ENCODE measurements around the gene FOXP1.

The FOXP1 gene

GRCh38 chr3:71271596-71271995, 311.9 kb downstream of the FOXP1 start:
- TF ChIP-seq TAF1 (IDR thresholded peaks at IDR 0.05; ENCODE audit: borderline replicate concordance, insufficient read depth, low read length): no peak
- TF ChIP-seq, protein P1, sequence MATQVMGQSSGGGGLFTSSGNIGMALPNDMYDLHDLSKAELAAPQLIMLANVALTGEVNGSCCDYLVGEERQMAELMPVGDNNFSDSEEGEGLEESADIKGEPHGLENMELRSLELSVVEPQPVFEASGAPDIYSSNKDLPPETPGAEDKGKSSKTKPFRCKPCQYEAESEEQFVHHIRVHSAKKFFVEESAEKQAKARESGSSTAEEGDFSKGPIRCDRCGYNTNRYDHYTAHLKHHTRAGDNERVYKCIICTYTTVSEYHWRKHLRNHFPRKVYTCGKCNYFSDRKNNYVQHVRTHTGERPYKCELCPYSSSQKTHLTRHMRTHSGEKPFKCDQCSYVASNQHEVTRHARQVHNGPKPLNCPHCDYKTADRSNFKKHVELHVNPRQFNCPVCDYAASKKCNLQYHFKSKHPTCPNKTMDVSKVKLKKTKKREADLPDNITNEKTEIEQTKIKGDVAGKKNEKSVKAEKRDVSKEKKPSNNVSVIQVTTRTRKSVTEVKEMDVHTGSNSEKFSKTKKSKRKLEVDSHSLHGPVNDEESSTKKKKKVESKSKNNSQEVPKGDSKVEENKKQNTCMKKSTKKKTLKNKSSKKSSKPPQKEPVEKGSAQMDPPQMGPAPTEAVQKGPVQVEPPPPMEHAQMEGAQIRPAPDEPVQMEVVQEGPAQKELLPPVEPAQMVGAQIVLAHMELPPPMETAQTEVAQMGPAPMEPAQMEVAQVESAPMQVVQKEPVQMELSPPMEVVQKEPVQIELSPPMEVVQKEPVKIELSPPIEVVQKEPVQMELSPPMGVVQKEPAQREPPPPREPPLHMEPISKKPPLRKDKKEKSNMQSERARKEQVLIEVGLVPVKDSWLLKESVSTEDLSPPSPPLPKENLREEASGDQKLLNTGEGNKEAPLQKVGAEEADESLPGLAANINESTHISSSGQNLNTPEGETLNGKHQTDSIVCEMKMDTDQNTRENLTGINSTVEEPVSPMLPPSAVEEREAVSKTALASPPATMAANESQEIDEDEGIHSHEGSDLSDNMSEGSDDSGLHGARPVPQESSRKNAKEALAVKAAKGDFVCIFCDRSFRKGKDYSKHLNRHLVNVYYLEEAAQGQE (IDR thresholded peaks at IDR 0.05; ENCODE audit: insufficient read depth in 1 of 2, low read depth in 2 of 2, low read length in 2 of 2): no peak
- TF ChIP-seq POLR2AphosphoS5 (IDR thresholded peaks at IDR 0.05; ENCODE audit: low read depth, low read length): no peak
- no peak for TF ChIP-seq SIN3A (IDR thresholded peaks at IDR 0.05; ENCODE audit: borderline replicate concordance, insufficient read depth, low read length)
- no peak for TF ChIP-seq FOXP2 (optimal IDR thresholded peaks at IDR 0.05; ENCODE audit: borderline replicate concordance, extremely low read depth, extremely low read length, insufficient read depth)

DNA sequence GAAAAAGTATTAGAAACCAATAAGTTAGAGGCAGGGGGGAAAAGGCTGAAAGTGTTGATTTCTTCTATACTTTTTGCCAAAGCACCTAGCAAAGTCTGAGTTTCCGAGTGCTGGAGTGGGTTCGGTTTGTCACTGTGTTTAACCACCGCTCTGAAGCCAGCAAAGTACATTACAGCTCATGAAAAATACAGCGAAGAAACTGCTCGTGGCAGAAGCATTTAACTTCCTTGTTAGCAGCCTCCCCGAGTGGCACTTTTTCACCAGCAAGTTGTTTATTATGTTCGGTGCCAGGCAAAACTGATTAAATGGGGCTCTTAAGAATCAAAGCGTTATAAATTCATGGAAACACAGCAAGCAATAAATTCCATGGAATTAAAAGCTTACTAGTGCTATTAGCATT, 313.6 kb downstream of the FOXP1 start:
- TF ChIP-seq TAF1 (IDR thresholded peaks at IDR 0.05; ENCODE audit: borderline replicate concordance, insufficient read depth, low read length) (no peak), FOXP2 (optimal IDR thresholded peaks at IDR 0.05; ENCODE audit: borderline replicate concordance, extremely low read depth, extremely low read length, insufficient read depth) (no peak), SIN3A (IDR thresholded peaks at IDR 0.05; ENCODE audit: borderline replicate concordance, insufficient read depth, low read length) (no peak), POLR2AphosphoS5 (IDR thresholded peaks at IDR 0.05; ENCODE audit: low read depth, low read length) (no peak)
- TF ChIP-seq, protein P1 (IDR thresholded peaks at IDR 0.05; ENCODE audit: insufficient read depth in 1 of 2, low read depth in 2 of 2, low read length in 2 of 2): no peak

DNA sequence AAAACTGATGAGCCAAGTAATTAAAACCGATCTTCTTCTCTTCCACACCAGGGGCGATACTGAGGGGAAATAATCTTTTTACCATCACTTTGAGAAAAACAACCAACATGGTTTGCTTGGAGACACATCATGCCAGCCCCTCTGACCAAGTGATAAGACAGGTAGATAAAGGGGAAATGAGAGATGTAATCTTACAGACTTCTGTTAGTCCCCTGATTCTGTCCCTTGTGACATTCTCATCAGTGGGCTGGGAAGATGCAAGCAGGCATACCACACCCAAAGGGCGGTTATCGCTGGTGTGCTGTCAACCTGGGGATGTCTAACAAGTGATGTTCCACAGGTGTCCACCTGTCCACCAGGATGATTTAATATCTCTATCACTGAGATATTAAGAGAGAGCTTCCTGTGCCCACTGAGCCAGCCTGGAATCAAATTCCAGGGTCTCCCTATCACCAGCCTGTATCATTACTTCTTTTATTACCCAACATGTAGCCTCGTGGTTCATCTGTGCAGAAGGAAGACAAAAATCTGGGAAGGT, 315.0 kb downstream of the FOXP1 start:
- TF ChIP-seq SIN3A (IDR thresholded peaks at IDR 0.05; ENCODE audit: borderline replicate concordance, insufficient read depth, low read length) (no peak), FOXP2 (optimal IDR thresholded peaks at IDR 0.05; ENCODE audit: borderline replicate concordance, extremely low read depth, extremely low read length, insufficient read depth) (no peak), POLR2AphosphoS5 (IDR thresholded peaks at IDR 0.05; ENCODE audit: low read depth, low read length) (no peak), TAF1 (IDR thresholded peaks at IDR 0.05; ENCODE audit: borderline replicate concordance, insufficient read depth, low read length) (no peak)
- TF ChIP-seq, protein P1 (IDR thresholded peaks at IDR 0.05; ENCODE audit: insufficient read depth in 1 of 2, low read depth in 2 of 2, low read length in 2 of 2): no peak

- TF ChIP-seq SIN3A (IDR thresholded peaks at IDR 0.05; ENCODE audit: borderline replicate concordance, insufficient read depth, low read length) (no peak), TAF1 (IDR thresholded peaks at IDR 0.05; ENCODE audit: borderline replicate concordance, insufficient read depth, low read length) (no peak), POLR2AphosphoS5 (IDR thresholded peaks at IDR 0.05; ENCODE audit: low read depth, low read length) (no peak), FOXP2 (optimal IDR thresholded peaks at IDR 0.05; ENCODE audit: borderline replicate concordance, extremely low read depth, extremely low read length, insufficient read depth) (no peak)
- TF ChIP-seq, protein P1 (IDR thresholded peaks at IDR 0.05; ENCODE audit: insufficient read depth in 1 of 2, low read depth in 2 of 2, low read length in 2 of 2): no peak
Measured at GRCh38 chr3:71266875-71267274, 316.7 kb downstream of the FOXP1 start.
